PC-3 (cell line): Measurements from ENCODE around the gene GRIP1.

ENCODE experiments used
- EZH2 ChIP-seq: fragments of 300-600 bp; sonication (generic); IDR thresholded peaks from one replicate; pipeline ENCODE4 v1.6.1; 2017; ENCODE audit warnings: antibody characterized with exemption, mild to moderate bottlenecking, low read length; ENCODE audit not compliant: unreplicated experiment
- EZH2phosphoT487 ChIP-seq: fragments of 300-600 bp; sonication (generic); IDR thresholded peaks from 2 replicates; pipeline ENCODE4 v1.6.1; 2018; ENCODE audit warnings: mild to moderate bottlenecking, antibody characterized with exemption, low read length, borderline replicate concordance
- TF ChIP-seq, protein P1 (sequence below): fragments of 300-600 bp; sonication (generic); conservative IDR thresholded peaks from 2 replicates; pipeline ENCODE4 v1.5.1; 2017; ENCODE audit warnings: antibody characterized with exemption, low read depth, mild to moderate bottlenecking, low read length

DNA sequence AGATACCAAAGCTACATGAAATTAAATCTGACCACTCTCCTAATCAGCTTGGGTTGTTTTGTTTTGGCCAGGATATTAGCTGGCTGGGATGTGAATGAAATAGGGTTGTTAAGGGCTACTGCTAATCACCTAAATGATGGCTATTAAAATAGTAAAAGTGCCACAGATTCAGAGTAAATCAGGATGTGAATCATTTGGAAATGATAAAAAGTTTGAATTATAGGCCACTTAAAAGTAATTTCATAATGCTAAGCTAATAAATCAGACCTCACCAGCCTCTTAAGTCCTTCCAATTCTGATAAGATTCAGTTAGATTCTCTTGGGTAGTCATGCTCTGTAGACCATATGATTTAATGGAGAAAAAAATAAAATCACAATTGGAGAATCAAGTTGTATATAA is 364.6 kb downstream of the GRIP1 start:
- TF ChIP-seq, protein P1, sequence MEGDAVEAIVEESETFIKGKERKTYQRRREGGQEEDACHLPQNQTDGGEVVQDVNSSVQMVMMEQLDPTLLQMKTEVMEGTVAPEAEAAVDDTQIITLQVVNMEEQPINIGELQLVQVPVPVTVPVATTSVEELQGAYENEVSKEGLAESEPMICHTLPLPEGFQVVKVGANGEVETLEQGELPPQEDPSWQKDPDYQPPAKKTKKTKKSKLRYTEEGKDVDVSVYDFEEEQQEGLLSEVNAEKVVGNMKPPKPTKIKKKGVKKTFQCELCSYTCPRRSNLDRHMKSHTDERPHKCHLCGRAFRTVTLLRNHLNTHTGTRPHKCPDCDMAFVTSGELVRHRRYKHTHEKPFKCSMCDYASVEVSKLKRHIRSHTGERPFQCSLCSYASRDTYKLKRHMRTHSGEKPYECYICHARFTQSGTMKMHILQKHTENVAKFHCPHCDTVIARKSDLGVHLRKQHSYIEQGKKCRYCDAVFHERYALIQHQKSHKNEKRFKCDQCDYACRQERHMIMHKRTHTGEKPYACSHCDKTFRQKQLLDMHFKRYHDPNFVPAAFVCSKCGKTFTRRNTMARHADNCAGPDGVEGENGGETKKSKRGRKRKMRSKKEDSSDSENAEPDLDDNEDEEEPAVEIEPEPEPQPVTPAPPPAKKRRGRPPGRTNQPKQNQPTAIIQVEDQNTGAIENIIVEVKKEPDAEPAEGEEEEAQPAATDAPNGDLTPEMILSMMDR, result no peak
- TF ChIP-seq EZH2 (no peak), EZH2phosphoT487 (no peak)
